Activated gamma-delta T cell treated with anti-CD3 and anti-CD28 coated beads, Interleukin-2, amount 50 U/mL, for 16 hours (primary cell): Measurements from ENCODE around the gene RAD51B.
"Not testable (repeated sequence)": the region's sequence is repeated elsewhere in the genome, so short reads cannot be mapped to it uniquely, and the experiment has no call there.

Experiments
- DNase-seq: peaks from one replicate; pipeline ENCODE4 v3.0.0-alpha.2; 2020; ENCODE audit warnings: low read depth

The RAD51B gene

DNA sequence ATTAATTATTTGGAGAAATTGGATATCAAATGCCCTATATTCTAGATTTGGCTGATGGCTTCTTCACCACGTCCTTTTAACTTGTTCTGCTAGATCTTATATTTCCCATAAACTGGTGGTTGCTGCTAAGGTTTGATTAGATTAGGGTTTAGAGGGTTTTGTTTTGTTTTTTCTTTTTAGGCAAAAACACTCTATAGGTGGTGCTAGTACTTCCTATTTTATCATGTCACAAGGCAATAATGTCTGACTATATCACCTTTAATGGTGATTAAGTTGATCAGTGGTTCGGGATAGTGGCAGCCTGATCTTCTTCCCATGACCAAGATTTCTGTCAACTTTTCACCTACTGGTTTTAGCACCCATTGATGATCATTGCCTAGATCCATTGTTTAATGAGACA lies 455.1 kb downstream of the RAD51B start:
- no peak for DNase-seq

DNA sequence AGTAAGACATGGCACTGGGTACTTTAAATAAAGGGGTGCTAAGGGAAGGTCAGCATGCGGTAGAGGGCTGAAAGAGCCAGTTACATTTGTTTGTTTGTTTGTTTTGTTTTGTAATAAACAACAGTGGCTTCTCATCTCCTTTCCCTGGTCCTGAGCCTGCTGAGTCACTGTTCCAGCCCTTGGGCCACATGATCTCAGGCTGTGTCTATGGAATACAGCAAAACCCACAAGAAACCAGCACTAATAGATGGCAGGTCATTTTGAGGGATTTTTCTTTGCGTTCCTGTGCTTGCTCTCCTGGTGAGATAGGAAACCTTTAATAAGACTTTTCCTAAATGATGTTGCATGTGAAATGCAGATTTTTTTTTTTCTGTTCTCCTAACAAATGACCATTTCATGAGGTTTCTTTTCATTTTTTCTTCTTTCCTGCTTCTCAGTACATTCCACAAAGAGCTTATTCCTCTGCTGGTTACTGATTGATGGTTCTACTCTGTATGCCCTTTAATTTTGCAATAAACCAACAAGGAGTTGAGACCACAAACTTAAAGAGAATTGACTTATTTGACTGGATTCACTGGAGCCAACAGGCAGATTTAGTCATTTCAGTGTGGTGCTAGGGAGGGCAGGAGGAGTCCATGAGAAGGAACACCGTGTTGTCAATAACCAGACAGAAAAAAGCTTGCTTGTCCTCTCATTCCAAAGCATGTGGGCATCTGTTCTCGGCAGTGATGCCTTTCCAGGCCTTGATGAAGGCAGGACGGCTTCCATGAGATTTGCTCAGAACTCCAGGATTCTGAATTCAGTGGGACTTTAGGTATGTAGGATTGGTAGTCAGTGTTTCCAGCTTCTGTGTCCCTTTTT lies 459.2 kb downstream of the RAD51B start:
- DNase-seq = no peak

DNA sequence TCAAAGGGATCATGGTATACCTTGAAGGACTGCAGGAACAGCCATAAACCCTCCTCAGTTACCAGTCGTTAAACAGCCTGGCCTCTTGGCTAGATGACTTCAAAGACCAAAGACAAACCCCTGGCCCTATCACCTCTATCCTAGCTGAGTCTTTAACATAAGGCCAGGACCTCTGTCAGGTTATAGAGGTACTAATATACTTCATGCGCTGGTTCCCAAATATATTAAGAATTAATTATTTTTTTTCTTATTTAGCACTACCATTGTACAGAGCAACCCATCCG lies 459.8 kb downstream of the RAD51B start:
- no peak for DNase-seq

DNA sequence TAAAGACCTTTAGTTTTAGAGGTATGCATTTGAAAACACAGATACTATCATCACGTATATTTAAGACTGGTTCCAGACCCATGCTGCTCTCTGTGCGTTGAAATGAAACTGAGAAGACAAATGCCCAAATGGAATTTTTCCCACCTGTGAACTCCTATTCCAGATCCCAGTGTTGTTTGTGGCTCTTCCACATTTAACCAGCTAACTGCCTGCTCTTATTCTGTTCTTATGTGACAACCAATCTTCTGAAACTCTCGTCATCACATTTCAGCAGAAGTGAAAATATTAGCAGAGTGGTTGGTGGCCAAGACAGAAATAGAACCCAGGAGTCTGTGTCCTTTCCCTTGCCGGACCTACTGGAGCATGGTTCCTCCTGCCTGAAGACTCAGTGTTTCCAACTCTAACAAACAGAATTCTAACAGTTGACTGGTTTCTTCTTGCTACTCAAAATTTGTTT lies 460.2 kb downstream of the RAD51B start:
- DNase-seq = no peak

DNA sequence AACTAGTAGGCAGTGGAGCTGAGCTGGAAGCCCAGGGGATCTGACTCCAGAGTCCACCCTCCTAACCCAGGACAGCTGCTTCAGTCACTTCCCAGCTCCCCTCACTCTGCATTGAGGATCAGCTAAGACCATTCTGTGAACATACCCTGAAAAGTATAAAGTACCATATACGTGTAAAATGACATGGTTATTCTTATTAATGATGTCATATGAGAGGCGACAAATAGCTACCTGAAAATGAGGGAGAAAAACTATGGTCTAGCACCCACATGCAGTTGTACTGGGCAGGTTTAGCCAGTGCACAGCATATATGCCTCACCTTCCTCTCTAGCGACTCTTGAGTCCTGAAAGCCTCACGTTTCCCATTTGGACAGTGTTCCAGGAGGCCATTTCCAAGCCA lies 461.9 kb downstream of the RAD51B start:
- DNase-seq = no peak

DNA sequence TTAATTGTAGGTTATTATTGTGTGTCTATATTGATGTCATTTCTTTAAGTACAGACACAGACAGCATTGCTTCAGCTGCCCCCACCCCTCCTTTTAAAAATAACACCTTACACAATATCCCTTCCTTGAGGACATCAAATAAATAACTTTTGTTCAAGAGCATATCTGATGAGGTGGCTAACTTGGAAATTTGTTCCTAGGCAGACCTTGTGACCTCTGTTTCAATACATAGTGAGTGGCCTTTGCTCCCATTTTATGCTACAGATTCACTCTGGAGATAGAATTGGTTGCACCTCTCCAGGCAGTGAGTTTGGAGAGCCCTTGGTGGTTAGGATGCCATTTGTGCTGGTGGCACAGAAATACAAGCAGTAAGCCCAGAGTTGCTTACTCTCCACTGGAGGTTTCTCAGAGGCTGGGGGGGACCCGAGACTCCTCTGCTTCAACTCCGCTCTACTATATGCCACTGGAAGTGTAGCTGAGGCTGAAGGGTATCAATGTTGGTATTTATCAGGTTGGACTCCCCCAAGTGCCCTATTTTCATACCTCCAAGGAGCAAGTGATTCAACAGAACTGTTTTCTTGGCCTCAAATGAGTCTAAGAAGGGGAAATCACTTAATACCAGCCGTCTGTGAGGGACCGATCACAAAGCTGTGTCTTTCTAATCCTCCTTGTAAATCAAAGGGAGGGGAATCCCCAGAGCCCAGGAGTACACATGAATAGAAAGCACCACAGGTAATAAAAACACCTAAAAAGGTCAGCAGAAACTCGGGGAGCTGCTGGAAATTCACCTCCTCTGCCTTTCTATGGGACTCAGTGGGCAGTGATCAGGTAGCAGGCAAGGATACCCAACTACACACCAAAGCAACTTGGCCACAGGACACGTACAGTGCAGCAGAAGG lies 463.1 kb downstream of the RAD51B start:
- peak; percentile 18 for DNase-seq

DNA sequence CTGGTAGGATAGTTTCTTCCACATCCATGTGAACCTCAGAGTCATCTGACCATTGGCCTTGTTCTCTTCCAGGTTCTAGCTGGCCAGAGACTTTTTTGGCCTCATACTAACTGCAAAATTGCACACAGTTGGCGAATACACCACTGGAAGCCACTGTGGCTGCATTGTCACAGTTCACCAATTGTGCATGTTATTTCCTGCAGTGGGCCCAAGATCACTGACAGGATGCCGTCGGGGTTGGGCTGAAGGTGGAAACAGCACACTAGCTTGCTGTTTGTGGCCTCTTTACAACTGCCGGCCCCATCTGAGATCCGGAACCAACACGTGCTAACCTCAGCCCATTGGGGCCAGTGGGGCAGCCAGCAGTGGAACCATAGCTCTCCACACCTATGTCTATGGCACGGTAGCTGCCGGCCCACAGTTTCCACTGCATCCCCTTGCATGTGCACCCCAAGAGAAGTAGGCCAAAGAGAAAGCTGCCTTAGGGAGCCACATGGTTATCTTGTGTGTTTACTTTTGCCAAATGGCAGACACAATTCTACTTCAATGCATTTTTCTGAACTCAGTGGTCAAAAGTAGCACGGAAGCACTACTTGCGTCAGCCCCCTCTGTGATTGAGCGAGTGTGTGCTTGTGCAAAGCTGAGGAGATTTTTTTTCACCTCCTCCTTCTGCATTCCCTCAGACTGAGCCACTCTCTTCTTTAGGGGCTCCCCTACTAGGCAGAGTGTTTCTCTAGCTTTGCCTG lies 464.0 kb downstream of the RAD51B start:
- peak; percentile 44 for DNase-seq

DNA sequence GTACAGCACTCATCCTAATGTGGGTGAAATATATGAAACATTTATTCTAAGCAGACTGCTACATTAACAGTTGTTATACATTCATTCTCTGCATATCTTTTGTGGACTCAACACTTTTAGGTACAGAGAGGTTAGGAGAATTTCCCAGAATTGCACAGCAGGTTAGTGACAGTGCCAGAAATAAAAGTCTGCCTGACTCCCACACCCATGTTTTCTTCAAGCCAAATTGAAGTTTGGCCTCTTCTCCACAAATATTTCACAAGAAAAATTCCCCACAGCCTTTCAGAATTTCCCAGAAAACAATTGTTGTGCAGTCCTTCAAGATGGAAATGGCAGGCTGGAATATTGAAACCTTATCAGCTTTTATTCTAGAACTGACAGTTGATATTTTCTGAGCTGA lies 464.8 kb downstream of the RAD51B start:
- DNase-seq = no peak

DNA sequence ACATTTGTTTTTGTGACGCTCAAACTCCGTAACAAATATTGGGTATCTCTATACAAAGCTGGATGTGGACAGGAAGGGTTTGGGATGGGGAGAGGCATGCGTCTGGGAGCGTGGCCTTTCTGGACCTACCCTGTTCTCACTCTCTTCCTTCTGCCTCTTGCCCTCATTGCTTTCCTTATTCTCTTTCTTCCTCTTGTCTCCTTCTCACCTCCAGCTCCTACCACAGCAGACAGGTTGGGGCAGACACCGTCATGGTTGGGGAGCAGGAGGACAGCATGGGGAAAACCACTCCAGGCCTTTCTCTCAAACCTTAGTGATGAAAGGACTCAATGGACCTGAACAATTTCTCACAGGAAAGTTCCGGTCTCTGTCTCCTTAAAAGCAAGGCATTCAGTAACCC lies 465.3 kb downstream of the RAD51B start:
- no peak for DNase-seq

DNA sequence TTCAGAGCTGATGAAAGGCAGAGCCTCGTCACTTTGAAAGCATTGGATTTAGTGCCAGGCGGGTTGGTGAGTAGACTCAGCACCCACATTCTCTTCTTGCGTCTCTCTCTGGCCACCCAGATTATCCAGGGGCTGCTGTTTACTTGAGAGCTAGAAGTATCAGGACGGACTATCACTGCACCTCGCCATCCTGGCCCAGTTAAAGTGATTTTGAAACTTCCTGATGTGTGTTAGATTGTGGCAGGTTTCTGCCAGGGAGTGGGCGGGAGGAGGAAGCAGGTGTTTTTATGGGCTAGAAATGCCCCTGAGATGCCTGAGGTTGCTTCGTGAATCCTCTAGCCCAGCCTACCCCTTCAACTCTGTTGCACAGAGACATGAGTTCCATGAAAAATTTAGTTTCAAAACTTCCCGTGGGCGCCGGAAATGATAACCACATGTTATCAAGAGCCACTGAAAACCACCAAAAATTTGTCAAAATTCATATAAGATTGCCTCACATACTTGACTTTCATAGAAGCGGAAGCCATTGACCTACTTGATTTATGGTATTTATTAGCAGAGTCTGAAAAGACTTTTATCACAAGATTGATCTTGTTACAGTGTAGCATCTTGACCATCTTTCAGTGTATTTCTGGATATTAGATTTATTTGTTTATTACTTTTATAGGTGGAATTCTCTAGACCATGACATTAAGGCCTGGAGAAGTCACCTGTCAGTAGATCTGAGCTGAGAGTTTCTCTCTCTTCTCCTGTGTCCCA lies 466.0 kb downstream of the RAD51B start:
- peak; percentile 50 for DNase-seq

DNA sequence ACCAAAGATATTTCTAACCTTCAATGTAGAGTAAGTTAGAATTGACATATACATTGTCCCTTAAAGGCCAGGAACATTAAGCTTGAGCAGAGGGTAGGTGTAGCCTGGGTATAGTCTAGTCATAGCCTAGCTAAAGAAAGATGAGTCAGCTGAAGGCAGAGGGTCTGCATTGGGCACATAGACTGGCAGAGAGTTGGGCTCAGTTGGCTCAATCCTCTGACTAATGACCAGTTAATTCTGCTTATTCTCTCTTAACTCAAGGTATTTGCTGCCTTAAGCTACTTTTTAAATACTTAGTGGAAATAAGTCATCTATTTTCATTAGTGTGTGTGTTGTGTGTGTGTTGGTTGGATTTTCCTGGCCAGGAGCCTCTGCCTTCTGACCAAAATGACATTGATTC lies 467.1 kb downstream of the RAD51B start:
- no peak for DNase-seq

DNA sequence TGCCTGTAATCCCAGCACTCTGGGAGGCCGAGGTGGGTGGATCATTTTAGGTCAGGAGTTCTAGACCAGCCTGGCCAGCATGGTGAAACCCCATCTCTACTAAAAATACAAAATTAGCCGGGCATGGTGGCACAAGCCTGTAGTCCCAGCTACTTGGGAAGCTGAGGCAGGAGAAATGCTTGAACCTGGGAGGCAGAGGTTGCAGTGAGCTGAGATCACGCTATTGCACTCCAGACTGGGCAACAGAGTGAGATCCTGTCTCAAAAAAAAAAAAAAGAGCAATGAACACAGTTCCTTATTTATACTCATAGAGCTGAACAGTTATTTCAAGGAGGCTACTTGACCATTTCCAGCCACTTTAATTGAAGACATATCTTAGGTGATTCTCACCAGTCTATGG lies 469.9 kb downstream of the RAD51B start:
- DNase-seq = not testable (repeated sequence)

DNA sequence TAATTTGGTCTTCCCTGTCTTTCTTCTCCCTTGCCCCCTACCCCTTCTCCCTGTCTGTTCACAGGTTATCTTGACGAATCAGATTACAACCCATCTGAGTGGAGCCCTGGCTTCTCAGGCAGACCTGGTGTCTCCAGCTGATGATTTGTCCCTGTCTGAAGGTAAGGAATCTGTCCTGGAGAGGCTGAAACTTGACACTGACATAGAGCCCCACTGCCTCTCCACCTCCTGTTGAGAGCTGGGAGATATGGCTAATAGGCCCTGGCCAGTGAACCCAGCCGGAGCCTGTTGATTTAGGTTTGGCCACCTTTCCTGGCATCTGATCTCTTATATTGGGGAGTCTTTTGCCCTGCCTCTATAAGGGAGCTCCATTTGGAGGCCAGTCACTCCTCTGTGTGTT lies 472.2 kb downstream of the RAD51B start:
- DNase-seq = no peak

DNA sequence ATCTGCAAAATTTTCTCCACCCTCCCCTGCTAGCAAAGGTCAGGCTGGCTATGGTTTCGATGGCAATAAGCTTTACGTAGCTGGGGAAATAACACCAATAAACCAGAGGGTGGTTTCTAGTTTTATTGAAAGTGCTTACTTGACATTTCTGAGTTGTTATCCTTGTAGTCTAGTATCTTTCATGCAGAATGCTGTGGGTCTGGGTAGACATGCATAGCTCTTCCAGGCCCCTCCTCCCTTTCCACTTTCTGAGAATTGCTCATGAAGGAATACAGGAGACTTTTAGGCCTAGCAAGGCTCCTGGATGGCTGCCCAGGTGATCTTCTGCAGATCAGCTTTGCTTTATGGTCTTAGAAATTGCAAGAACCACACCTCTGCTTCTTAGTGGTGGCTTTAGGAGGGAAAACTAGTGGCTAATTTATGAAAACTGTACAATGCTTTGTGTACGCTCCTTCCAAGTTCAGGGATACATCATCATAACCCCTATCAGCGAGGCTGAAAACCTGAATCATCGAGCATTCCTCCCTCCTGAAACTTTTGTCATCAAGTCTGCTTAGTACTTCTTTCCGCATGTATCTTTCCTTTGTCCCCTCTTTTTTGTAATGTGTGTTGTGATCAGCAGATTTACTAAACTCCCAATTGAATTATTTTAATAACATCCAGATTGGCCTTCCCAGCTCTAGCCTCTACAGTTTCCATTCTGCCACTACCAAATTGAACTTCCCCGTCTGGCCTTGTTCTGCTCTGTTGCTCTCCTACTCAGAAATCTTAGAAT lies 473.0 kb downstream of the RAD51B start:
- DNase-seq = no peak

DNA sequence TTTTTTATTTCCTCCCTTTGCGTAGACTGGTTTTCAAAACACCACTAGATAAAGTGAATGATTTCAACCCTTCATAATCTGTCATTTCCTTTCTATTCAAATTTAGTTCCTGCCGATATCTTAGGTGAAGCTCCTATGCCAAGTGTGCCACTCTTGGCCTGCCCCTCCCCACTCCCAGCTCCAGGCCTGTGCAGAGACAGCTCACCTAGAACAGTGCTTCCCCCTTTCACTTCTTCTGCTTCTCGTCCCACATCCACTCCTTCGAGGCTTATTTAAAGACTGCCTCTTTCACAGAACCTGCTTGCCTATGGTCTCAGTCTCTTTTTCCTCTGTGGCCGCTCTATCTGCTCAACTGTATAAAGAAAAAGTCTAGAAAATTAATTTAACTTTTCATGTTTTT lies 473.8 kb downstream of the RAD51B start:
- DNase-seq = no peak

DNA sequence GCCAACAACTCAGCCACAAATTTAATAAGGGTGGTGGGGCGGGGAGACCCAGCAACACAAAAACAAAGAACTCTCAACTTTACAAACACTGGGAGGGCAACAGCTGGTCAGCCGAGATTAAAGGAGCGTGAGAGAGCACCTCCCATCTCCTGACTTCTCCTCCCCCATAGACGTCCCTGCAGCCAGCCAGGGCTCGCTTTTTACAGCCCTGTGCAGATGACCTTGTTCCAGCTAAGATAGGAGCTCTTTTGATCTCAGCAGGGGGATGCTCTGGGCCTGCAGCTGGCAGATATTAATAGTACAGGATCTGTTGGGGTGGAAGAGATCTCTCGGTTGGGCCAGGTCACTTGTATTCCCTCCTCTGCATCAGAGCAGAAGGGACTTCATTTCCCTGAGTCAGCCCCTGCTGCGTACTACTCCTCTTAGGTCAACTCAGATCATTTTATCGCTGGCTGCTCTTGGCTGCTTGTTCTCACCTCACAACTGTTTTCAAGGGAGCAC lies 475.8 kb downstream of the RAD51B start:
- no peak for DNase-seq

DNA sequence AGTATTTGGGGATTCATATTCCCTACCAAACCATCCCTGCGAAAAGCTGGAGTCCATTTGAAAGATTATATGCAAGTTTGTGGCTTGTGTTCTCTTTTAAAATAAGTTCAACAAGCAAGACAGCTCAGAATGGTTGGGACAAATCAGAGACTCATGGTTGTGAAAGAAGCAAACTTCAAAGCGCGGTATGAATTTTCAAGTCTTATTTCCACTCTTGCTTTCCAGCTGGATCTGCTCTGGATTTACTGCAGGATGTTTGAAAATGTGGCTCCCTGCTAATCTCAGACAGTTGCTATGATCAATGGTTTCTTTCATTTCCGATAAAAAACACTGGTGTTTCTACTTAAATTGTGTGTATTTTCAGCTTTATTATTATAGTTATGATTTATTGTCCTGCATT lies 477.5 kb downstream of the RAD51B start:
- DNase-seq = no peak

DNA sequence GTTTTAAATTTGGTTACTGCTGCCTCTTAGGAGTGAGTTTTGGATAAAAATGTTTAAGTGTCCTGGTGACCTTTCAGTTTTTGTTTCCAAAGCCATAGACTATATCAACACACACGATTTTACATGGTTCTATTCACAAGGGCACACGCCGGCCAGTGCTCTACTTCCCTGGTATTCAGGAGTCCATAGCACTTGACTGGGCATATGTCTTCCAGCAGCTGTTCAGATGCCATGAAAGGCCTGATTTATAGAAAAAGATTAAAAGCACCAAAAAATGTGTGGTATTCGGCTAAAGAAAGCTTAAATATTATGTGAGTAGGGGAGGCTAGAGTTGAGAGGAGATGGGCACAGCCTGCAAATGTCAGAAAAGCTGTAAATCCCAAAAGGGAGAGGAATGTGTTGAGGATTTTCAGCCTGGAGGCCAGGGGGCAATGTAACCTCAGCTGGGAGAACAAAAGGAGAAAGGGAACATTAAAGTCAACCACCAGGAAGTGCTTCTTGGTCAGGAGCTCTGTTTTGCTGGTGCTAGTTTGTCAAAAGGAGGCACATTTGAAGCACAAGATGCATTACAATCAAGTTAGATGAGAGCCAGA lies 478.4 kb downstream of the RAD51B start:
- DNase-seq = no peak

DNA sequence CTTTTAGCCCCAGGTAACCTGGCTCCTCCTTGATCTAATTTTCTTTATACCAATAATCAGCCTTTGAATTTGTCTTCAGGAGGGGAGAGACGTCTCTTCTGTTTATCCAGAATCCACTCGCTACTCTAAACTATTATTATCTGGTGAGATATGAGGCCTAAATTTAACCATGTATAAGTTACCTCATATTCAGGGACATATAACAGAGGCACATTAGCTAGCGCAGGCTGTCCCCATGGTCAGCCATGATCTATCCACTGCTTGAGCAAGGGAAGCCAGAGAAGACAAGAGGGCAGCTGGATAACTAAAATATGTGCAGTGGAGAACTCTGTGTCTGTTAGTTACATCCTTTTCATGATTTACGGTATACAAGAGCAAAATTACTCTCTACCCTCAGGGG lies 481.0 kb downstream of the RAD51B start:
- no peak for DNase-seq

DNA sequence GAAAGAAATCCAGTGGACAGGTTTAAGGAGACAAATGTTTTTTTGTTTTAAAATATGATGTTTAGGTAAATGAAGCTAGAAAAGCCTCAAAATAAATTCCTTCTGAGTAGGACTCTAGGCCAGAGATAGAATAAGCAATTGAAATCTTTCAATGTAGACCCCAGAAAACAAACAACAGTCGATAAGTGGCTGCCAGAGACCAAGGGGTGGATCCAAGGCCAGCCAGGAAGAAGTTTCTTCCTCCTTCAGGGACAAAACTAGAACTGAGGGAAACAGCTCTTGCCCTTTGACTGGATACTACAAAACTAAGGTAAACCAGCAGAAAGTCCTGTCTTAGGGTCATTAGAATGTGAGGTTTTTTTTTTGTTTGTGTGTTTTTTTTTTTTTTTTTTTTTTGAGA lies 481.6 kb downstream of the RAD51B start:
- DNase-seq = no peak
